HepG2 (cell line): ENCODE data around the gene ZNF429.

Experiments used
- HCFC1 ChIP-seq: fragments of 150-350 bp; IDR thresholded peaks from 2 replicates; pipeline ENCODE4 v1.6.1; 2014; ENCODE audit warnings: low read depth, low read length
- TCF12 ChIP-seq, 2 experiments: fragments of 450-650 bp in 1 of 2; sonication (generic) in 1 of 2; formaldehyde crosslinking in 1 of 2; IDR thresholded peaks; 2 replicates each; pipeline versions ENCODE4 v1.6.1 to v1.8.0; 2017 to 2022; ENCODE audit warnings: antibody characterized with exemption in 1 of 2, mild to moderate bottlenecking in 1 of 2, missing genetic modification reagents in 1 of 2, moderate library complexity in 1 of 2
- ZNF432 ChIP-seq: sonication (generic); formaldehyde crosslinking; IDR thresholded peaks from 2 replicates; pipeline ENCODE4 v1.5.0; 2020; ENCODE audit warnings: missing genetic modification reagents, mild to moderate bottlenecking, borderline replicate concordance
- ZNF589 ChIP-seq: sonication (generic); formaldehyde crosslinking; conservative IDR thresholded peaks from 2 replicates; pipeline ENCODE4 v1.8.0; 2022; ENCODE audit warnings: mild to moderate bottlenecking, moderate library complexity, missing genetic modification reagents
- TF ChIP-seq, protein P1 (sequence below): sonication (generic); formaldehyde crosslinking; IDR thresholded peaks from 2 replicates; pipeline ENCODE4; 2020; ENCODE audit warnings: missing genetic modification reagents, mild to moderate bottlenecking, borderline replicate concordance
- TF ChIP-seq, protein P2 (sequence below): sonication (generic); formaldehyde crosslinking; IDR thresholded peaks from 2 replicates; pipeline ENCODE4 v1.5.0; 2020; ENCODE audit warnings: missing genetic modification reagents, mild to moderate bottlenecking, borderline replicate concordance

DNA sequence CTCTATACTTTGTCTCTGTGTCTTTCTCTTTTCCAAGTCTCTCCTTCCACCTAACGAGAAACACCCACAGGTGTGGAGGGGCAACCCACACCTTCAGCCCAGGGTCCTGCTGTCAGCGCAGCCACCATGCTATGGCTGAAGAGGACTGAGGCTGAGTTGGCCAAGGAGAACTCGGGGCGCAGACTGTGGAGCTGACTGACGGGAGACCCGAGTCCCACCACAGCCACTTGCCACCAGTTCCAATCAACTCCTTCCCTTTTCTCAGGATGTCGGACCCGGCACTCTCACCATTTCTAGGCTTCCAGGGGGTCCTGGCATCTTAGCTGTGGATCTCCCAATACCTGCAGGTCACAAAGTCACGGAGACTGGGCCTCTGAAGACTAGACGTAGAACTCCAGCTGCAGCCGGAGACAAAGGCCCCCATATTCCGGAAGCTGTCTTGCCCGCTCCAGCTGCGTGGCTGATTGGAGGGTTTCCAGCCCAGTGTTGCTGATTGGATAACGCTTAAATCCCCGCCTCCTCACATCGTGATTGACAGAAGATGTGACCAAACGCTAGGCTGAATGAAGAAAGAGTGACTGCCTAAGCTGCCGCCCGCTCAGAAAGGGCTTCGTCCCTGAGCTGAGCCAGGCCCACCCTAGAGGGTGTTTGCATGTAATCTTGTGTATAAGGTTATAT lies 63.6 kb downstream of the ZNF429 start:
- TF ChIP-seq, protein P1, sequence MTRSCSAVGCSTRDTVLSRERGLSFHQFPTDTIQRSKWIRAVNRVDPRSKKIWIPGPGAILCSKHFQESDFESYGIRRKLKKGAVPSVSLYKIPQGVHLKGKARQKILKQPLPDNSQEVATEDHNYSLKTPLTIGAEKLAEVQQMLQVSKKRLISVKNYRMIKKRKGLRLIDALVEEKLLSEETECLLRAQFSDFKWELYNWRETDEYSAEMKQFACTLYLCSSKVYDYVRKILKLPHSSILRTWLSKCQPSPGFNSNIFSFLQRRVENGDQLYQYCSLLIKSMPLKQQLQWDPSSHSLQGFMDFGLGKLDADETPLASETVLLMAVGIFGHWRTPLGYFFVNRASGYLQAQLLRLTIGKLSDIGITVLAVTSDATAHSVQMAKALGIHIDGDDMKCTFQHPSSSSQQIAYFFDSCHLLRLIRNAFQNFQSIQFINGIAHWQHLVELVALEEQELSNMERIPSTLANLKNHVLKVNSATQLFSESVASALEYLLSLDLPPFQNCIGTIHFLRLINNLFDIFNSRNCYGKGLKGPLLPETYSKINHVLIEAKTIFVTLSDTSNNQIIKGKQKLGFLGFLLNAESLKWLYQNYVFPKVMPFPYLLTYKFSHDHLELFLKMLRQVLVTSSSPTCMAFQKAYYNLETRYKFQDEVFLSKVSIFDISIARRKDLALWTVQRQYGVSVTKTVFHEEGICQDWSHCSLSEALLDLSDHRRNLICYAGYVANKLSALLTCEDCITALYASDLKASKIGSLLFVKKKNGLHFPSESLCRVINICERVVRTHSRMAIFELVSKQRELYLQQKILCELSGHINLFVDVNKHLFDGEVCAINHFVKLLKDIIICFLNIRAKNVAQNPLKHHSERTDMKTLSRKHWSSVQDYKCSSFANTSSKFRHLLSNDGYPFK (CRISPR knock-in tag): no peak
- TF ChIP-seq ZNF589 (CRISPR knock-in tag) (no peak), ZNF432 (CRISPR knock-in tag) (no peak), TCF12 (IDR thresholded peaks at IDR 0.05) (no peak), TCF12 (CRISPR knock-in tag; IDR thresholded peaks at IDR 0.05) (no peak), HCFC1 (no peak)
- TF ChIP-seq, protein P2, sequence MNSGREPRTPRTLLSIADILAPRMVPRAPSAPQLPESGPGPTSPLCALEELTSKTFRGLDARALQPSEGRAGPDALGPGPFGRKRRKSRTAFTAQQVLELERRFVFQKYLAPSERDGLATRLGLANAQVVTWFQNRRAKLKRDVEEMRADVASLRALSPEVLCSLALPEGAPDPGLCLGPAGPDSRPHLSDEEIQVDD (CRISPR knock-in tag): no peak
